Epithelial cell of esophagus (primary cell): Measurements from ENCODE around the gene DEFB128.
A peak's percentile ranks its signal among the peaks of the same experiment; 100 is the strongest.

Source experiments
- DNase-seq: peaks from one replicate; pipeline ENCODE4 v3.0.0; 2010; ENCODE audit warnings: low read depth
- H3K4me3 ChIP-seq: 2 replicates; pipeline ENCODE4 v1.5.1; 2011; ENCODE audit warnings: mild to moderate bottlenecking, low read length, control low read depth
- TF ChIP-seq, protein P1 (sequence below): IDR thresholded peaks from 2 replicates; pipeline ENCODE4 v1.5.1; 2011; ENCODE audit warnings: low read depth, mild to moderate bottlenecking, low read length, control low read depth, inconsistent platforms; ENCODE audit not compliant: insufficient read depth; ENCODE audit errors: missing control alignments

DEFB128 gene

DNA sequence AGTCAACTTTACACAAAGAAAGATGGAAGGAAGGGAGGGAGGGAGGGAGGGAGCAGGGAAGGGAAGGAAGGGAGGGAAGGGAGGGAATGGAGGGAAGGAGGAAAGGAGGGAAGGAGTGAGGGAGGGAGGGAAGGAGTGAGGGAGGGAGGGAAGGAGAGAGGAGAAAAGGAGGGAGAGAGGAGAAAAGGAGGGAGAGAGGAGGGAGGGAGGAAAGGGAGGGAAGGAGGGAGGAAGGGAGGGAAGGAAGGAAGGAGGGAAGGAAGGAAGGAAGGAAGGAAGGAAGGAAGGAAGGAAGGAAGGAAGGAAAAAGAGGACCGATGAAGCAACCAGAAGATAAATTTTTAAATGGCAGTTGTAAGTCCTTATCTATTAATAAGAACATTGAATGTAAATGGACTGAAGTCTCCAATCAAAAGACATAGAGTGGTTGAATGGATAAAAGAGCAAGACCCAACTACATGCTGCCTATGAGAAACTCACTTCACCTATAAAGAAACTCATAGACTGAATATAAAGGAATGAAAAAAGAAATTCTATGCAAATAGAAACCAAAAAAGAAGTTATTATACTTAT is 31.8 kb upstream of the DEFB128 start:
- DNase-seq = no peak
- TF ChIP-seq, protein P1, sequence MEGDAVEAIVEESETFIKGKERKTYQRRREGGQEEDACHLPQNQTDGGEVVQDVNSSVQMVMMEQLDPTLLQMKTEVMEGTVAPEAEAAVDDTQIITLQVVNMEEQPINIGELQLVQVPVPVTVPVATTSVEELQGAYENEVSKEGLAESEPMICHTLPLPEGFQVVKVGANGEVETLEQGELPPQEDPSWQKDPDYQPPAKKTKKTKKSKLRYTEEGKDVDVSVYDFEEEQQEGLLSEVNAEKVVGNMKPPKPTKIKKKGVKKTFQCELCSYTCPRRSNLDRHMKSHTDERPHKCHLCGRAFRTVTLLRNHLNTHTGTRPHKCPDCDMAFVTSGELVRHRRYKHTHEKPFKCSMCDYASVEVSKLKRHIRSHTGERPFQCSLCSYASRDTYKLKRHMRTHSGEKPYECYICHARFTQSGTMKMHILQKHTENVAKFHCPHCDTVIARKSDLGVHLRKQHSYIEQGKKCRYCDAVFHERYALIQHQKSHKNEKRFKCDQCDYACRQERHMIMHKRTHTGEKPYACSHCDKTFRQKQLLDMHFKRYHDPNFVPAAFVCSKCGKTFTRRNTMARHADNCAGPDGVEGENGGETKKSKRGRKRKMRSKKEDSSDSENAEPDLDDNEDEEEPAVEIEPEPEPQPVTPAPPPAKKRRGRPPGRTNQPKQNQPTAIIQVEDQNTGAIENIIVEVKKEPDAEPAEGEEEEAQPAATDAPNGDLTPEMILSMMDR = no peak
- H3K4me3 ChIP-seq = no peak overlapping the region

DNA sequence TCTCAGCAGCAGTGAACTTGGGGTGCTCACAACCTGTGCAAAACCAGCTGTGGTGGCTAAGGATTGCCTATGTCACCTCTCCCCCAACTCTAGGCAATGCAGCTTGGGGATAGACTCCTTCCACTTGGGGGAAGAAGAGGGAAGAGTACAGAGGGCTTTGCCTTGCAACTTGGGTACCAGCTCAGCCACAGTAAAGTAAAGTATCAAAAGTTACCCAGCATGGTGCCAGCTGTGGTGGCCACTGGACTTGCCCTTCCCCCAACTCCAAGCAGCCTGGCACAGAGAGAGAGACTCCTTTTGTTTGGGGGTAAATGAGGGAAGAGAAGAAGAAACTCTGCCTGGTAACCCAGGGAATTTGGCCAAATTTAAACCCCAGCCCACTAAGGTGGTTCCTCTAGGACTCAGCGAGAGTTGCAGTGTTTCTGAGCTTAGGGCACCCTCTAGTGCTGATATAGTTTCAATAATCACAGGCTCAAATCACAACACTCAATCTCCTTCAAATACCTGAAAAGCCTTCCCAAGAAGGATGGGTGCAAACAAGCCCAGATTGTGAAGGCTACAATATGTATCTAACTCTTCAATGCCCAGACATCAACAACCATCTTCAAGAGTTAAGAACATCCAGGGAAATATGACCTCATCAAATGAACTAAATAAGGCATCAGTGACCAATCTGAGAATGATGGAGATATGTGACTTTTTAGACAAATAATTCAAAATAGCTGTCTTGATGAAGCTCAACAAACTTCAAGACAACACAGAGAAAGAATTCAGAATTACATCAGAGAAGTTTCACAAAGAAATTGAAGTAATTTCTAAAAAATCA is 30.0 kb upstream of the DEFB128 start:
- no peak overlapping the region for H3K4me3 ChIP-seq
- TF ChIP-seq, protein P1 = peak; percentile 60
- DNase-seq = peak; percentile 44

DNA sequence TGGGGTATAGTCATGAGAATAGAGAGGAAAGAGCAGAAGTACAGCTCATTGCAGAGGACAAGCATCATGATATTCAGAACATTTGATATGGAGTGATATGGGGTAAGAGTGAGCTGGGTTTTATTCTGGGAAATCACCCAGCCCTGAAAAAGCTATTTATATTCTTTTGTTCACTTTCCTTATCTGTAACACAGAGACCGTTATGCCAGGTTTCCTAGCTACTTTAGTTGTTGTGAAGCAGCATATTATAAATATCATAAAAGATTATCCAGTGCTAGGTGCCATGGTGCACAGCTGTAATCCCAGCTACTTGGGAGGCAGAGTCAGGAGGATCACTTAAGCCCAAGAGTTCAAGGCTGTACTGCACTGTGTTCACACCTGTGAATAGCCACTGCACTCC is 27.8 kb upstream of the DEFB128 start:
- TF ChIP-seq, protein P1 = no peak
- no peak overlapping the region for H3K4me3 ChIP-seq
- DNase-seq = no peak

DNA sequence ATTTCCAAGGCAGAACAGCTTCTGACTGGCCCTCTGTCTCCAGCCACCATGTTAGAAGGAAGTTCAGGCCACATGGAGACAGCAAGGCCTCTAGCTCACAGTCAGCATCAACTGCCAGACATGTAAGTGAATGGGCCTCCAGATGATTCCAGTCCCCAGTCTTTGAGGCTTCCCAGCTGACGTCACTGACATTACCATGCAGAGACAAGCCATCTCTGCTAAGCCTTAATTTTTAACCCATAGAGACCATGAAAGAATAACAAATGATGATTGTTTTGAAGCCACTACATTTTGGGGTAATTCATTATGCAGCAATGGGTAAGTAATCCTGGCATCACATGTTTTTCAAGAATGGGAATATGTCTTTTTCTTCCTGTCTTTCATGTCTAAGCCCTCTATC is 26.3 kb upstream of the DEFB128 start:
- no peak overlapping the region for H3K4me3 ChIP-seq
- no peak for DNase-seq
- TF ChIP-seq, protein P1 = no peak

DNA sequence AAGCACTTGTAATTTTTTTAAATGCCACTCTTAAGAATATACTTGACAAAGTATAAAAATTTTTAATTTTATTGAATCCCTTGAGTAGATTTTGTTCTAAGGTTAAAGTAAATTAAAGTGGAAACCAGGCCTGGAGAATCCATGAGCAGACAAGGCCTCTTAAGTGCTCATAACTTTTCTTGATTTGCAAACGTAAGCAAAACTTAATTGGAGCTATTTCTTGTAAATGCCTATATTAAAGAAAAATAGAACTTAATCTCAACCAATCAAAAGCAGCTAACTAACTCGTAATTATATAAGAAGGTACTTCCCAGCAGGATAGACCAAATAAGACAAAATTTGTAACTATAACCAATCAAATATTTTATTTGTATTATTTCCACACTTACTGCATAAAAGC is 24.9 kb upstream of the DEFB128 start:
- TF ChIP-seq, protein P1 = no peak
- H3K4me3 ChIP-seq = no peak overlapping the region
- no peak for DNase-seq

DNA sequence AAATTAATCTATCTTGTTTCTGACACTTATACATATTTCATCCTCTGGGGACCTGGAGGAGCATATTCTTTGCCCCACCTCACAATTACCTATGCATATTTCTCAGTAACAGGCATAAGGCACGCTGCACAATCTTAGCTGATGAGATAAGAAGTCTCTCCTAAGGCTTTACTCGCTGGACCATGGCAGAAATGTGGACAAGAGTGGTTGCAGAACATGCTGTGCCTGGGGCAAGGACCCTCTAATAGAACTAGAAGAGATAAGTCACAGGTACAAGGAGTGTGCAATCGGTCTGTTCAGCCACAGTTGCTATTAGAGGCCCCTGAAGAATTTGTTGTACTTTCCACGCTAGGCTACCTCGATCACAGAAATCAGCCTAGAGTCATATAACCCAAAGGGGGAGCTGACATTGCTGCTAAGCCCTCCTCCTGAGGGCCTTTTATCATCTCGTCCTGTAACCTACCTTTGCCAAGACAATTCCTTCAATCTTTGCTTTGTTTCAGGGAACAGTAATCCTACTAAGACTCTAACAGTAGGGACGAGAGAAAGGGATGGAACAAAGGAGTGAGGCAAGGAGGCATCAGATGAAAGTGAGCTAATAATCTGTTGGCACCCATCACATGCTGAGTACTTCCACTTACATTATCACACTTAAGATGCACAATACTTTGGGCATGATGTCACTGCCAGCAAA is 21.4 kb upstream of the DEFB128 start:
- H3K4me3 ChIP-seq = no peak overlapping the region
- TF ChIP-seq, protein P1 = no peak

More for the DNA sequence above, 21.4 kb upstream of the DEFB128 start:
- no peak for DNase-seq
